ENCODE measurements around the gene USP12. TPM values are rescaled to one million over a fixed set of nuclear protein-coding genes. Genes with fewer than 3 reads are reported as not detected.
"Not testable (repeated sequence)": the region's sequence is repeated elsewhere in the genome, so short reads cannot be mapped to it uniquely, and the experiment has no call there.

The USP12 gene
- total RNA-seq, 1 donor from 2014 or later = 20.1 TPM

- ATAC-seq (no peak), DNase-seq (ENCODE audit: missing footprints) (no peak)
- intact Hi-C loops (cut with DNase I) = loop anchor here (5.0 kb wide), 1 partner anchor 36 kb away; no protein-coding TSS in a partner anchor
Observed at GRCh38 chr13:27130979-27131623, 40.5 kb downstream of the USP12 start.

DNA sequence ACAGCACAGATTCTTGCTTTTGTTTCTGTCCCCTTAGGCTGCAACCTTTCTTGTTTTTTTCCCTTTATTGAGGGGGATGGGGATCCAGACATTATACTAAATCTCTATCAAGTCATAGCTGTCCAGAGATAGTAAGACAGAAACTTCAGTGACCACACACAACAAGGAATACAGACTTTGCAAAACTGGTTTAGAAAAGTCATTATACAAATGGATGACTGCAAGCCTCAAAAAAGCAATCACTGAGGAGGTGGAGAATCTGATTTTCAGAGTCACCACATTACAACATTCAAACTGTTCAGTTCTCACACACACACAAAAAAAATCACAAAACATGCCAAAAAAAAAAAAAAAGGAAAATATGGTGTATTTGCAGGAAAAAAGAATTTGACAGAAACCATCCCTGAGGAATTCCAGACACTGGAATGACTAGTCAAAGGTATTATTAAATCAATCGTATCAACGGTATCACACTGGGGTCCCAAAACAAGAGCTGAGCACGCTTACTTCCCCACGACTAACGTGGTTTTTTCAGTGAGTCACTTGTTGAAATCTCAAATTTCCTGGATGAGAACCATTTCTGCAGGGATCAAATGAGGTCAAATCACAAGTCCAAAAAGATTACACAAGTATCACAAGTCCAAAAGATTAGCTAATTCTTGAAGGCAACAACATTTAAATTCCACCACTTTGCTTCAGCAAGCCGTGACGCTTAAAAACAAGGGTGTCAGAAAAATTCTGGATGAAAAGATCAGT is 41.2 kb downstream of the USP12 start:
- intact Hi-C loops (cut with DNase I) = loop anchor here (5.0 kb wide), 1 partner anchor 37 kb away; no protein-coding TSS in a partner anchor
- ATAC-seq (peak; percentile 77), DNase-seq (ENCODE audit: missing footprints) (no peak)

GRCh38 chr13:27128825-27129627 is 42.6 kb downstream of the USP12 start:
- ATAC-seq (no peak), DNase-seq (ENCODE audit: missing footprints) (no peak)
- intact Hi-C loops (cut with DNase I) = no loop called here

- DNase-seq (ENCODE audit: missing footprints) (no peak), ATAC-seq (no peak)
- intact Hi-C loops (cut with DNase I) = no loop called here
Observed at GRCh38 chr13:27126859-27127258, 44.8 kb downstream of the USP12 start.

GRCh38 chr13:27125357-27126282 is 46.0 kb downstream of the USP12 start:
- intact Hi-C loops (cut with DNase I) = no loop called here
- no peak for ATAC-seq
- DNase-seq (ENCODE audit: missing footprints) = no peak

- intact Hi-C loops (cut with DNase I) = no loop called here
- ATAC-seq = no peak
- DNase-seq (ENCODE audit: missing footprints) = no peak
Observed at GRCh38 chr13:27124571-27124970, 47.0 kb downstream of the USP12 start.

- DNase-seq (ENCODE audit: missing footprints); intact Hi-C loops (cut with DNase I); ATAC-seq: not testable (repeated sequence)
Observed at GRCh38 chr13:27123445-27123844, 48.2 kb downstream of the USP12 start.

DNA sequence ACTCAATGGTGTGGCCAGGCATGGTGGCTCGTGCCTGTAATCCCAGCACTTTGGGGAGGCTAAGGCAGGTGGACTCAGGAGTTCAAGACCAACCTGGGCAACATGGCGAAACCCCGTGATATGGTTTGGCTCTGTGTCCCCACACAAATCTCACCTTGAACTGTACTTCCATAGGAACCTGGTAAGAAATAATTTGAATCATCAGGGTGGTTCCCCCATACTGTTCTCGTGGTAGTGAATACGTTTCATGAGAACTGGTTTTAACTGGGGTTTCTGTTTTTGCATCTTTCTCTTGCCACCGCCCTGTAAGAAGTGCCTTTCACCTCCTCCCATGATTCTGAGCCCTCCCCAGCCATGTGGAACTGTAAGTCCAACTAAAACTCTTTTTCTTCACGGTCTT is 49.6 kb downstream of the USP12 start:
- DNase-seq (ENCODE audit: missing footprints) = no peak
- intact Hi-C loops (cut with DNase I) = no loop called here
- ATAC-seq = no peak

DNA sequence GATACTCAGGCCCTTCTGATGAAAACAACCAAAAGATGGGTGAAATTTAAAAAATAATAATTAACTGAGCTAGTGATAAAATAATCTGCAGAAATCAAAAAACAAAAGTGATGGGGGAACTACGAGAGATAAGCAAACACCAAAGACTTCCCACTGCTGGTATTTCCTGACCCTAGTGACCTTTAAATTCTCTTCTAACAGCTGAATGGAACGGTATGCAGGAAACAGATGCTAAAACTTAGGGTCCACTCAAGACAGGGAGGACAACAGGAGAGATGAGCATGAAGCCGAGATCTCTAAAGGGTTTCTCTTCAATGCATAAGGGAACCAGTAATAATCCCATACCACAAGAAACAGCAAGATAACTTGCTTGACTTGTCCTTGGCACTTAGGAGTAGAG is 50.8 kb downstream of the USP12 start:
- no peak for ATAC-seq
- DNase-seq (ENCODE audit: missing footprints) = no peak
- intact Hi-C loops (cut with DNase I) = no loop called here

DNA sequence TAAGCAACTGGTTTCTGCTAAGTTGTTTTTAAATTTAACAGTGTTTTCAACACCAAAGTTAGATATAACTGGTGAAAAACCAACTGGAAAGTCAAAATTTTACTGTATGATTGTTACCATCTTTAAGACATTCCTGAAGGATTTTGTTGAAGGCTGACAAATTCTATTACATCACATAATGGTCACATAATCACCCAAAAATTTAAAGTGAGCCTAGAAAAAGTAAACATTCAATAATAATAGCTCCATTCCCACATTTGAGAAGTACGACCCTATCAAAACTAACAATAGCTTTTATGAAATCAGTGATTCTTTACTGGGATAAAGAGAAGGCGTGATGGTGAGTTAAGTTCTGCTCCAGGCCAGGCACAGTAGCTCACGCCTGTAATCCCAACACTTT is 51.6 kb downstream of the USP12 start:
- DNase-seq (ENCODE audit: missing footprints) = no peak
- intact Hi-C loops (cut with DNase I) = no loop called here
- no peak for ATAC-seq

DNA sequence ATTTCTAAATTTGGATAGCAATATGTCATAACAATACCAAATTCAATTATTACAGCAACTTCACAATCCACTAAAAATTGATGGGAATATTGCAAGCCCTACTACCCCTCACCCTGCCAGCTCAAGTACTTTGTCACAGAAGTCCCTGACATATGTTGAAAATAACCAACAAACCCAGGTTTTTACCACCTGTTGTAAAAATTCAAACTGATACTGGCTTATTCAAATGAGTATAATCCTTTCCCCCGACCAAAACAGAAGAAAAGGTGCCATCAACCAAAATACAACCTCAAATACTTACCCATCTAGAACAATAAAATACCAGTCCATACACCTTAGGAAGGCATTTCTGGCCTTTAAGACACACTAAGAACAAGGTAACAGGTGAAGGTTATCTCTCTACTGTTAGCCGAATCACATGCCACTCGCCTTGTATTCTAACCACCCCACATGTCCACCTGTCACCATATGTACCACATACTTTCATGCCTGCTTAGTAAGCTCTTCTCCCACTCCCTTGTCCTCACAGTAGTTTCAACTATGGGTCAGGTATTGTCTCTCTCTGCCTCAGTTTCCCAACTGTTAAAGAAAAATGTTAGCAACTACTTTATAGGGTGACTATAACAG is 53.1 kb downstream of the USP12 start:
- DNase-seq (ENCODE audit: missing footprints) (no peak), ATAC-seq (no peak)
- intact Hi-C loops (cut with DNase I) = no loop called here

GRCh38 chr13:27117952-27118351 is 53.7 kb downstream of the USP12 start:
- ATAC-seq (no peak), DNase-seq (ENCODE audit: missing footprints) (no peak)
- intact Hi-C loops (cut with DNase I) = no loop called here

- intact Hi-C loops (cut with DNase I) = no loop called here
- DNase-seq (ENCODE audit: missing footprints) = no peak
- no peak for ATAC-seq
Observed at GRCh38 chr13:27117158-27117557, 54.5 kb downstream of the USP12 start.

- intact Hi-C loops (cut with DNase I) = no loop called here
- ATAC-seq (no peak), DNase-seq (ENCODE audit: missing footprints) (no peak)
Observed at GRCh38 chr13:27113436-27113835, 58.2 kb downstream of the USP12 start.

DNA sequence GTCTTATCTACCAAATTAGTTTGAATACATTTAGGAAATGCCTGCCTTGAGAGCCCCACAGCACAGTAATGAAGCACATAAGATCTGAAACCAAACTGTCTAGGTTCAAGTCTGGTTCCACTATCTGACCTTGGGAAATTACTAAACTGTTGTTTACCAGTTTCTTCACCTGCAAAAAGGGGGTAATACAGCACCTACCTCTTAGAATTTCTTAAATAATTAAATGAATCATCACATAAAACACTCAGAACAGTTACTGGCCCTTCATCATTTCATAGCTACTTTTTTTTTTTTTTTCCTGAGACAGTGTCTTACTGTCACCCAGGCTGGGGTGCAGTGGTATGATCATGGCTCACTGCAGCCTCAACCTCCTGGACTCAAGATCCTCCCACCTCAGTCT is 59.6 kb downstream of the USP12 start:
- DNase-seq (ENCODE audit: missing footprints) = no peak
- no peak for ATAC-seq
- intact Hi-C loops (cut with DNase I) = no loop called here

- intact Hi-C loops (cut with DNase I) = no loop called here
- DNase-seq (ENCODE audit: missing footprints) = no peak
- ATAC-seq = no peak
Observed at GRCh38 chr13:27110056-27110746, 61.4 kb downstream of the USP12 start.

GRCh38 chr13:27106144-27106543 is 65.5 kb downstream of the USP12 start:
- intact Hi-C loops (cut with DNase I) = no loop called here
- no peak for DNase-seq (ENCODE audit: missing footprints)
- no peak for ATAC-seq

DNA sequence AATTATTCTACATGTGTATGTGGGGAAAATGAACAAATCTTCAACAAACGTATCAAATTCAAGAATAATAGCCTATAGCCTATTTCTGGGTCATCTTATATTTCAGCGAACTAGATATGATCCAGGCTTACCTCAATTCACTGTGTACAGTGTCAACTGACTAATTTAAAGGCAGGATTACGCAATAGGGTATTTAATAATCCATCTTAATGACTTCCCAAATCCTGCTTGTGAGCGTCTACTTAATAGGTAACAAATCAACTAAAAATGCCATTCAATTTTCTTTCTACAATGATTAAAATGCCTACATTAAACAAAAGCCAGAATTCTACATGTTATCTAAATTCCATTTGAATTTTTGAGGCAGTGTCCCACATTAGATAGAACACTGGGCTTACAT is 67.0 kb downstream of the USP12 start:
- ATAC-seq (no peak), DNase-seq (ENCODE audit: missing footprints) (no peak)
- intact Hi-C loops (cut with DNase I) = no loop called here

All from Right ventricle myocardium inferior (tissue), 1 donor.